SH-SY5Y (cell line): ENCODE measurements around the gene TCF4.

Experiments
- GATA2 ChIP-seq: IDR thresholded peaks from 2 replicates; pipeline ENCODE4 v1.6.1; 2011; ENCODE audit warnings: mild to moderate bottlenecking, low read depth, low read length
- GATA3 ChIP-seq: IDR thresholded peaks from 2 replicates; pipeline ENCODE4 v1.6.1; 2011; ENCODE audit warnings: low read depth, mild to moderate bottlenecking, low read length, moderate library complexity

TCF4 gene

DNA sequence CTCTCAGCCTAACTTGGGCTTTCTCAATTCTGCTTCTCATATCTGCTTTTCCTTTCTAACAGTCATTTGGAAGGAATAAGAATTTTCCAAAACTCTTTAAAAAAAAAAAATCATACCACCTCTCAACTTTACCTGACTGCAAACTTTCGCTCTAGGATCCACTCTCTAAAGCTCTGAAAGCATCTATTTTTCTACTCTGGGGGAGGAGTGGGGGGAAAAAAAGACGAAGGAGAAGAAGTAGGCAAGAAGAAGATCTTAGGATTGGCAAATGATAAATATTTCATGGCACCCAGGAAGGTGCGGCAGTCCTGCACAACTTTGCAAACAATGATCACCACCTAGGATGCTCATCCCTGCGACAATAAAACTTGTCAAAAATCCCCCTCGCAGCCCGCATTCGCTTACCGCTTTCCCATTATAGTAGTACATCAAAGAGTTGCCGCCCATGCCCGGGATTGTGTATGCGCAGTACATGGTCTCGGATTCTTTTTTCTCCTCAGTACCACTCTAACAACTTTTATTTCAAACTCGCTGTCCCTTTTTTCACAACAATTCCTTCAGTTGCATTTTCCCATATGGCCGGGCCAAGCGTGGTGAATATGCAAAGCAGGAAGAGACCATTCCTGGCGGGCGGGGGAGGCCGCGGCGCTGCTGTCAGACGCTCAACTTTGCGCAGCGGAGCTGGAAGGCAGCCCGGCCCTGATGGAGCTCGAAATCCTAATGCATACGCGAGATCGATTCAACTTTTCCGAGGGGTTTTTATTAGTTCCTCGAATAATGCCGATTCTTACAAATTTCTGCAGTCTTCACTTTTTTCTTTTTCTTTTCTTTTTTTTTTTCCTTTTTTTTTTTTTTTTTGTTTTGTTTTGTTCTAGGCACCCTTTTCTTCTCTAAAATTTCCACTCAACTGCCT lies 266.5 kb downstream of the TCF4 start:
- TF ChIP-seq GATA3 = no peak
- TF ChIP-seq GATA2 = no peak

DNA sequence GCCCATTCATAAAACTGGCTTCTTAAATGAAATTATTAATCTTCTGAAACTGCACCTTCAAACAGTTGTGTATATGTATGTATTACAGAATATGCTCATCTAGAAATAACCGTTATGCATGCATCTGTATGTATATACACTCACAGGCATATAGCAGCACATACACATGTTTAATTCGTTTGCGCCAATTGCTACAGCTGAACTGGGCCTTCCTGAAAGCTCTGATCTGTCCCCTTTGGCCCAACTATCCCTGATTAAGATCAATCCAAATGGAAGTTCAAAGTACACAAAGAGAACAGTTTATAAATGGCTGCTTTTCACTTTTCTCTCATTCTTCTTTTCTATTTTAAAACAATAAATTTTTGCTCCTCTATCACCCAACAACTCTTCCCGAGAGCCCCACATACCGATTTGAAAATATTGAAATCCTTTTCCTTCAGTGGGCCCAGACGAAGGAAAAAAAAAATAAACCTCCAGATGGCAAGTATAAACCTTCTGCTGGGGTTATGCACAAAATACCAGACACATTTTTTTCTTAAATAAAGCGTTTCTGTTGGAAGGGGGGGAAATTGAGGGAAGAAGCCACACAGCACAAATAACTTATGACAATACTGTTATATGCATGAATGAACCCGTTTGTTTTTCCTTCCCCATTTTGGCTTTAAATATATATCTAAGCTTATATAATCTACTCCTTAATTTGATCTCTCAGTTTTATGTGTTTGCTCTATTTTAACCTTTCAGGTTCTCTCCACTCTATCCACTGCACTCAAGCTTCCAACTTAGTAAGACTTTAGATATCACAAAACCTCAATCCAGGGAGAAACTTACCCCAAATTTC lies 267.3 kb downstream of the TCF4 start:
- TF ChIP-seq GATA3 = no peak
- peak; percentile 67 for TF ChIP-seq GATA2

DNA sequence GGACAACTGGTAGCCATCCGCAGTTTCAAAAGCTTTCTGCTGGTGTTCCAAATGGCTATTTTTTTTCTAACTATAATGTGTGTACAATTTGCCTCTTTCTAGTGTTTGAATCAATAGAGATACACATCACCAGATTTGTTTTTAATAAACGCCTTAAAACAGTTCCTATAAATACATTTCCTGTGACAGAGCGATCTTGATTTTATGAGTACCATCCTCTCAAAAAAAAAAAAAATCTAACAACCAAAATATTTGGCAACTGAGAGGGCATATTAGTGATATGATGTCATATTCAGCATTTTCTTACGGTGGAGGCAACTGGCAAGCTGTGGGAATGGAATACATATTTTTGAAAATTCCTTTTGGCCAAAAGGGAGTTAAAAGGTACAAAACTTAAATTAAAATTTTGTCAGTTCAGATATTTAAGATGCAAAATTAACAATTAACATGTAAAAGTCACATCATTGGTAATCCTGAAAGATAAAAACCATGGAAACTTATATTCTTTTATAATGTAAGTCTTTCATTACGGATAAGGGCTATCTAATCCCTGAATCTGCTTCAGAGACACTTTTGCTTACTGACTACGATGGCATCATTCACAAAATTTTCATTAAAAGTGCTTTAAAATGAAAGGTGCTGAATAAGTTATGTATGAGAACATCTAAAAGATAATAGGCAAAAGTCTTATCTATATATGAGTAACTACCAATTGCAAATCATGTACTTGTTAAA lies 268.4 kb downstream of the TCF4 start:
- TF ChIP-seq GATA2 = no peak
- no peak; the same call in 1 of the 2 replicates for TF ChIP-seq GATA3

DNA sequence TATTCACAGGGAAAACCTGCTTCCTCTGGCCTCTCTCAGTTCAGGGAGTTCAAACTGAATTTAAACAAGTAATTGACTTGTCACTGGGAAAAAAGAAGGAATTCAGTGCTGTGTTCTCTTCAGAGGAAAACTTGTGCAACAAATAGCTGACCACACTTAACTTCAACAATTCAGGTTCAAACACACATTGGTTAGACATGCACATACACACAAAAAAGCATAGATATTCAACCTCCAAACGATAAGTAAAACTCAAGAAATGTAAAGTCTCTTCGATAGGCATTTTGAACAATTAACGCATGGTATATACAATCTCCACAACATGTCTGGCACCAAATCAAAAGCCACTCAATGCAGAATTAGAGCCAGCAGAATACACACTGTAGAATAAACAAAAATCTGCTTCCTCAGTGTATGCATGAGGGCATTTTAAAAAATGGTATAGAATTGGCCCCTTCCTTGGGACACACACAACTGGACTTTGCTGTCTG lies 269.0 kb downstream of the TCF4 start:
- TF ChIP-seq GATA3 (no peak), GATA2 (no peak)

DNA sequence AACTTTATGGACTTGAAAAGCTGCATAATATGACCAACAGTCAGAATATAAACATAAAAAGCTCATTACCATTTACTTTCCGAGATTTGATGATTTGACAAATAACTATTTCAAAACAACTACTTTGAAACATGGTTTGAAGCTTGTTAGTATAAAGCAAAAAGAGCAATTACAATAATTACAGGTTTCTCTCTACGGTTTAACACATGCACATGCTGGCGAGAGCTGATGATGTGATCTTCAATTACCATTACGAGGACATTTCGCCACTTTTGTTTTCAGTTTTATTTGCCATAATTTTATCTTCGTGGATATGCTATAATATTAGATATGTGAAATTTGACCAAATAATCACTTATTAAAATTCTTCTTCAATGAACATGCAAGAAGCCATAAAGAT lies 270.1 kb downstream of the TCF4 start:
- no peak for TF ChIP-seq GATA3
- TF ChIP-seq GATA2 = no peak

DNA sequence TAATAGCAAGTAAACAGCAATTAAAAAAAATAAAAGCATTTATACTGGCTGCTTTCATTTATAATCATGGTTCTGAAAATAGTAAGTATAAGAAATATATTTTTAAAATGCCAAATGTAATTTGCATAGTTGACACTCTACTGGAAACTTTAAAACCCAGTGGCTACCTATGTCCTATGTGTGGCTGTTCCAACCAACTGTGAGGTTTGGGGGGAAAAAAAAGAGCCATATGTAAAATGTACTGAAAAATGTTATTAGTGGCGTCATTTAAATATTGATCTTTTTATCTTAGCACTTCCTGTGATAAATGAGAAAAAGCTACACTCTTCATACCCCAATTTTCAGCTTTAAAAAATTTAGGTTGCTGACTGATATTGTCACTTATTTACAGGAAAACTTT lies 270.7 kb downstream of the TCF4 start:
- TF ChIP-seq GATA3 (no peak), GATA2 (no peak)

DNA sequence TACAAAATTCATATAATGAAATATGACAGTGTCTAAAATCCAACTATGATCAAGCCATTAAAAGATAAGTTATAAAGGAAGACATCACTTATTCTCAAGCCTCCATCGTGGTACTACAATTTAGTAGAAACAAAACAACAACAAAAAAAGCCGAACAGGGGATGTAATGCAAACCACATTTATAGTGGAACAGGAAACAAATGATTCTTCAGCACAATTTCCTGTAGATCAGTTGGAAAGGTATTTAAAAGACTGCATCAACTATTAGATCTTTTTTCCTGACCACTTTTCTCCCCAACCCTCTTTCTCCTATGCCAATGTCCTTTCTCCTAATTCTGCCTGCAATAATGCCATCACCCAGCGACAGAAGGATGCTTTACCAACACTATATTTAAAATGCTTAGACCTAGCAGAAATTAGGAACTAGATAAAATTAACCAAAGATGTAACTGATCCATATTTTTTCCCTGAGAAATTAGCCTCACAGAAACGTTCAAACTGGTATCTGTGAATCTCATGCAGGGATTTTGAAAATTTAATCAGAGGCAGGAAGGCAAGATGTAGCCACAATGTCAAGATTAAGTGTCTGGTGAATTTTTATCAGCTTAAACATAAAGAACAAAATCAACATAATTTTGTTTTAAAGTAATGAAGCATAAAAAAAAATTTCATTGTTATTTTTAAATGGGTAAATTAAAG lies 271.4 kb downstream of the TCF4 start:
- TF ChIP-seq GATA2 = peak; percentile 63; the same call in 1 of the 2 replicates
- TF ChIP-seq GATA3 = peak; percentile 75

DNA sequence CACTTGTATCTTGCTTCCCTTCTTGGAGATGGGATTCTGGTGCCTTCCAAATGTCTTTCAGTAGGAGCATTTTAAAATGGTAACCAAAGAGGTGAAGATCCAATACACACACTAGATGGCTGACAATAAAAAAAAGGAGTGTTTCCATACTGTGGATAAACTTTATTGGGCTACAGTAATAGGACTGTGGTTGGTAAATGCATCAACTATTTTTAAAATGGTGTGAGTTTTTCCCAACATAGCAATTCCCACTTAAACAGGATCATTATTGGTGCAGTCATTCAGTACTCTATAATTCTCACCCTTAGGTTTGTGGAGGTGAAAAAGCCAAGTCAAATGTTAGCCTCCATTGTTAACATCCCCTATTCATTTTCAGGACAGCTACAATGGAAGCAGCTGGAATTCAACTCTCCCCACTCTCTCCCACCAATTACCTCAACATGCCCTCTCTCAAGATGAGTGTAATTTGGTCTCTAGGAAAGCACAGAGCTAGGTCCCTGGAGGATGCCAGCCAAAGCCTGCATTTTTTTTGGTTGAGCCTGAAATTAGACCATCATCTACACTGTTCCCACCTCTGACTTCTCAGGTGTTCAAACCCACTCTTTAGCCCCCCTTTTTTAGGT lies 273.3 kb downstream of the TCF4 start:
- no peak for TF ChIP-seq GATA2
- no peak for TF ChIP-seq GATA3

DNA sequence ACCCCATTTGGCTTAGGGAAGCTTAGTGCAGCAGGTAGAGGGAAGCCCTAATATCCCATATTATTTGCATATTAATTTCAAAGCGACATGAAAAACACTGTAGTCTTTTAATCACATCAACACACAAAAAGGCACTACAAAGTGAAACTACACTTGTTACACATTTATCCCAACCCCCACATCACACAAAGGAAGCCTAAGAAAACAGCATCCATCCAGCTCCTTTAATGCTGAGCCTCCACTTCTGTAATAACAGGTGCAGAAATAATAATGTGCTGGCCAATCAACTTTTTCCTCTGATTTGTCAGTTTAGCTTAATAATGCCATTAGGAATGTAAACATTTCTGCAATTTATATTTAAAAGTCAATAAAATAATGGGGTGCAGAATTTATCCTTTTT lies 274.0 kb downstream of the TCF4 start:
- TF ChIP-seq GATA3 (no peak), GATA2 (no peak)

DNA sequence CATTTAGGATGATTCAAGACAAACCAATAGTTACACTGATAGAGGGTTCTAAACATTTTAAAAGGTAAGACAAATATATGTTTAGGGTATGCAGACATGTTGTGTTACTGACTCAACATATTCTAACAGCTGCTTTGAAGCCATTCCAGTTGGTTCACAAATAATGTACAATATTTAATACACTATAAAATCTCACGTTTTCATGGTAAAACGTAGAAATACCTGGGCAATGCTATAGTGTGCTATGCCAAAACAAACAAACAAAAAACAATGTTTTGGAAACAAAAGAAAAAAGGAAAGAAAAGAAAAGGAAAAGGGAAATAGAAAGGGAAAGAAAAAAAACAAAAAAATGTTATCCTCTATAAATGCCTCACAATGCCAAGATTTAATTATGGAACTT lies 277.1 kb downstream of the TCF4 start:
- TF ChIP-seq GATA2 = no peak
- TF ChIP-seq GATA3 = no peak

DNA sequence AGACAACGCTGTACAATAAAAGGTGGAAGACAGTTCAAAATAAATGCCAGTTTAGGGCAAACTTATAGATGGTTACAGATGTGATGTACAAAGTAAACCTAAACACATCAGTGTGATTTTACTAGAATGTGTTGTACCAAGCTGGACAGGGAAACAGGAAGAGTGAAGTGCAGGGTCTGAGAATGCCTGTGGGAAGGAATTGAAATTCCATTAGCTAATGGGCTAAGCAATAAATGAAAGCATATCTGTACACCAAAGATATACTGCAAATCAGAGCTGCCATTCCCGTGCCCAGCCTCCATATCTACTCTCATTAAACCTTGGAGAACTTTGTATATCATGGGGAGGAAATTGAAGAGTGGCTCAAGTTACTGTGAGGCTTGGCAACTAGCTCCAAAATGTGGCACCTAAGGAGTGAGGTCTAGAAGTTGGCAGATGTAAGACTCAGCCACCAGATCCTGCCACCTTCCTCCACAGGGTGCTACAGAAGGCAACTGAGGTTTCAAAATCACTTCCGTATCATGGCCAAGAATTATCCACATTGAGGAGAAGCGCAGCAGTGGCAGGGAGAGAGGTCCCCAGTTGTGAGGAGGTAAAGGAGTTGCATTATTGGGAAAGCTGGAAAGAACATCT lies 277.8 kb downstream of the TCF4 start:
- TF ChIP-seq GATA2 (no peak), GATA3 (no peak)

DNA sequence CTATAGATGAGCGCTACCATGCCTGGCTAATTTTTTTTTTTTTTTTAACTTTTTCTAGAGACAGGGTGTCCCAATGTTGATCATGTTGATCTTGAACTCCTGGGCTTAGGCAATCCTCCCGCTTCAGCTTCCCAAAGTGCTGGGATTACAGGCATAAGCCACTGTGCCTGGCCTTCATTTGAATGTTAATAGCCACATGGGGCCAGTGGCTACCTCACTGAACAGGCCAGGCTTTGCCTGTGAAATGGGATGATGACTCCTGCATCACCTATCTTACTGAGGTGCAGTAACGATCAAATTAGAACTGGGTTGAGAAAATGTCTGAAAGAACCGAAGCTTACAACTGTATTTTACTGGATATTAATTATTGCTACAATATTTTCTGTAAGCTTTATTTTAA lies 278.7 kb downstream of the TCF4 start:
- TF ChIP-seq GATA3 (no peak), GATA2 (no peak)
